Measurements from ENCODE around the gene C1orf198. TPM values are rescaled to one million over a fixed set of nuclear protein-coding genes. Genes with fewer than 3 reads are reported as not detected.

Gene C1orf198
- 15.1 TPM for total RNA-seq

- peak; percentile 85 for ATAC-seq
Observed at GRCh38 chr1:230867903-230868735, at the start of gene C1orf198. C1orf198 (minus strand) TSS chr1:230868521; CDS start chr1:230868512, 9 bp downstream.

GRCh38 chr1:230917284-230918135 is 49.2 kb upstream of the C1orf198 start:
- peak; percentile 59 for ATAC-seq

GRCh38 chr1:230916587-230917283 is 48.4 kb upstream of the C1orf198 start:
- ATAC-seq: no peak

GRCh38 chr1:230915078-230915477 is 46.8 kb upstream of the C1orf198 start:
- no peak for ATAC-seq

- ATAC-seq: no peak
Observed at GRCh38 chr1:230913496-230913895, 45.2 kb upstream of the C1orf198 start.

- no peak for ATAC-seq
Observed at GRCh38 chr1:230910755-230911117, 42.4 kb upstream of the C1orf198 start.

- peak; percentile 91 for ATAC-seq
Observed at GRCh38 chr1:230909974-230910754, 41.8 kb upstream of the C1orf198 start.

GRCh38 chr1:230907472-230908205 is 39.3 kb upstream of the C1orf198 start:
- ATAC-seq: no peak

GRCh38 chr1:230906226-230906625 is 37.9 kb upstream of the C1orf198 start:
- ATAC-seq: no peak

- ATAC-seq: no peak
Observed at GRCh38 chr1:230905733-230906132, 37.4 kb upstream of the C1orf198 start.

- ATAC-seq: no peak
Observed at GRCh38 chr1:230902349-230902923, 34.1 kb upstream of the C1orf198 start.

GRCh38 chr1:230901671-230902070 is 33.4 kb upstream of the C1orf198 start:
- ATAC-seq: no peak

GRCh38 chr1:230900984-230901383 is 32.7 kb upstream of the C1orf198 start:
- ATAC-seq: no peak

- ATAC-seq: no peak
Observed at GRCh38 chr1:230899841-230900251, 31.5 kb upstream of the C1orf198 start.

- no peak for ATAC-seq
Observed at GRCh38 chr1:230898748-230899147, 30.4 kb upstream of the C1orf198 start.

GRCh38 chr1:230898144-230898543 is 29.8 kb upstream of the C1orf198 start:
- ATAC-seq: no peak

GRCh38 chr1:230896779-230897178 is 28.5 kb upstream of the C1orf198 start:
- no peak for ATAC-seq

- ATAC-seq: no peak
Observed at GRCh38 chr1:230895452-230895851, 27.1 kb upstream of the C1orf198 start.

GRCh38 chr1:230894664-230895063 is 26.3 kb upstream of the C1orf198 start:
- no peak for ATAC-seq

GRCh38 chr1:230894032-230894431 is 25.7 kb upstream of the C1orf198 start:
- ATAC-seq: no peak

GRCh38 chr1:230892018-230892491 is 23.7 kb upstream of the C1orf198 start:
- ATAC-seq: no peak
